Caki2 (cell line): ENCODE results near the gene MAL. TPM values are rescaled to one million over a fixed set of nuclear protein-coding genes. Genes with fewer than 3 reads are reported as not detected.

Experiments
- DNase-seq: peaks from one replicate; pipeline ENCODE4 v3.0.0-alpha.2; 2015; ENCODE audit warnings: low read depth
- in situ Hi-C: cut with HindIII; loops from 2 replicates; pipeline ENCODE4 v1.10.0; 2016; ENCODE audit warnings: low sequenced_read_pairs, low pct_unique_long_range_greater_than_20kb, mixed read lengths
- total RNA-seq: library from RNA; depleted of rRNA; stranded (reverse); fragments of >200 nt; shearing (Covaris generic); gene quantifications from 2 replicates; pipeline ENCODE4 v1.2.3, GENCODE V29; 2014; ENCODE audit warnings: low replicate concordance; rRNA removed

The MAL gene
- 1.4 TPM in 1 of 2 replicates, not detected in the other for total RNA-seq

DNA sequence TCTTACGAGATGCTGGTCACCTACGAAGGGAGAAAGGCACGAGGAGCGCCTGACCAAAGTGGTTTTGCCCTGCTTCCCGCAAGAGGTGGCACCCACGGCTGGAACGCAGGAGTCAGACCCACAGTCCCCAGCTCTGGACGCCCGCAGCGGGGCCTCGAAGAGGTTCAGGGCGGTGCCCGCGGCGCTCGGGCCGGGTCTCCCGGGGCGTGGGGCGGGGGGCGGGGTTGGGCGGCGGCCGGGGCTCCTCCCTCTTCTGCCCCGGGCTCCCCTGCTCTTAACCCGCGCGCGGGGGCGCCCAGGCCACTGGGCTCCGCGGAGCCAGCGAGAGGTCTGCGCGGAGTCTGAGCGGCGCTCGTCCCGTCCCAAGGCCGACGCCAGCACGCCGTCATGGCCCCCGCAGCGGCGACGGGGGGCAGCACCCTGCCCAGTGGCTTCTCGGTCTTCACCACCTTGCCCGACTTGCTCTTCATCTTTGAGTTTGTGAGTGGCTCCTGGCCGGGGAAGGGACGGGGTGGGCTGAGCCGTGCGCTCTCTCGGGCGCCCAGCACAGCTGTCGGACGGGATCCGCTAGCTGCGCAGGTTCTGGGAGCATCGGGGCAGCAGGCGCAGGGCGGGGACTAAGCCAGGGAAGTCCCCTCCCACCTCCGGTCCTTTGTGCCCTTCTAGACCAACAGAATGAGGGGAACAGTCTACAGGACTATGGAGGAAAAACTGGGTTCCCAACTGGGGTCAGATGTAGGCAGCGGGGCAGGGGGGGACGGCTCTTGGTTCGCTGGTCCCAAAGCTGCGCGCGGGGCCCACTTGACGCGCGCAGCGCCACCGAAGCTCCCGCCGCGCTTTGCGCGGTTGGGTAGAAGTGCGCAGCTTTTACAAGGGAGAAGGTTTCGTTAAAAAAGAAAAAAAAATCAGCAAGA lies at the start of gene MAL:
Gene MAL (plus strand): TSS at position 303 of the 914 bp plus-strand sequence. CDS start 85 bp downstream, at position 388.
- DNase-seq = no peak
- in situ Hi-C loops = no loop called here

DNA sequence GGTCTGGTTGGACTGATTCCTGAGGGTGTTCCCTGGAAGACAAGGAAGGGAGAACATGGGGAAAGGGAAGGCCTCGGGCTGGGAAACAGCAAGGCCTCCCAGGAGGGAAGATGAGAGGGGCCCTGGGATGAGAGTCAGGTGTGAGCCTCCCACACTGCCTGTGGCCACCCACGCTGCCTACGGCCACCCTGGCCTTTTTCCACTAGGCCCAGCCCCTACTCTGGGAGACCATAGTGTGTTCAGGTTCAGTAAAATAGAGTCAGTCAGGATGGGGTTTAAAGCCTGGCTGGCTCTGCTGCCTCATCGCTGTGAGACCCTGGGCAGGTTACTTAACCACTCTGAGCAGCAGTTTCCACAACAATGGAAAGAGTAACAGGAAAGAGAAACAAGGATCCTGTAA lies 47.7 kb upstream of the MAL start:
- DNase-seq = no peak
- in situ Hi-C loops = no loop called here

DNA sequence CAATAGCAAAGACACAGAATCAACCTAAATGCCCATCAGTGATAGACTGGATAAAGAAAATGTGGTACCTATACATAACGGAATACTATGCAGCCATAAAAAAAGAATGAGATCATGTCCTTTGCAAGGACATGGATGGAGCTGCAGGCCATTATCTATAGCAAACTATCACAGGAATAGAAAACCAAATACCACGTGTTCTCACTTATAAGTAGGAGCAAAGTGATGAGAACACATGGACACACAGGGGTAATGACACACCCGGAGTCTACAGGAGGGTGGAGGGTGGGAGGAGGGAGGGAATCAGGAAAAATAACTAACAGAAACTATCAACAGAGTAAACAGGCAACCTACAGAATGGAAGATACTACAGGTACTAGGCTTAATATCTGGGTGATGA lies 46.6 kb upstream of the MAL start:
- DNase-seq = no peak
- in situ Hi-C loops = no loop called here

DNA sequence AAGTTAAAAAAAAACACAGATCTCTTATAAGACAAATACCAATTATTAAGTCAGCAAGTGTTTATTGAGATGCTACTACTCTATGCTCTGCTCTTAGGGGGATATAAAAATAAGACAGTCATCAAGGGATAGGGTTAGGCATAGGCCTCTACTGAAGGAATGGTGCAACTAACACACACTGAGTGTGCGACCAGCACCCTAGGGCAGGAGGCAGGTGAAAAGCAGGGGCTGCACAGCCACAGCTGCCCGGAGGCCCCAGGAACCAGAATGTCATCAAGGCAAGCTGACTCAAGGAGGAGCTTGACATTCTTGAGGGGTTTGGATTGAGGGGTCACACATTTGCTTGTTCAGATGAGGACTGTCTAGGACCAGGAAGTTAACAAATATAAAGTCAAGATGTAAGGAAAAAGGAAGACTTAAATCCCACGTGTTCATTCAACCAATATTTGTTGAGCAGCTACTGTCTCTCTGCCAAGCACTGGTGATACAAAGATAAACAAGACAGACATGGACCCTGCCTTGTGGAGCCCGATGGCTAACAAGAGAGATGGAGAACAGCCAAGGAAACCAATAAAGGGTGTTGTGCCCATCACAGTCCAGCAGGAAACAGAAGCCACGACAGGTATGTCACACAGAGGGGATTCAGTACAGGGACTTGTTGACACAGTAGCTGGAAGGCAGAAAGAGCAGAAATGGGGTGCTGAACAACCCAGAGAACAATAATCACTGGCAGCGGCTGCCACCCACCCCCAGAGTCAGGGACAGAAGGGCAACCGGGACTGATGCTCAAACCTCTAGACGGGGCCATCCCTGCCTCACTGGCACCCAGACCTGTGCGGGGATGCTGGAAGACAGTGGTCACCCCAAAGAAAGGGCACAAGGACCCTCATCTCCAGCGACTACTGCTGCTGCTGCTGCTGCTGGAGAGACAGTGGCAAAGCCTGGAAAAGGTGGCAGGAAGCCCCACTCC lies 45.8 kb upstream of the MAL start:
- in situ Hi-C loops = no loop called here
- no peak for DNase-seq

DNA sequence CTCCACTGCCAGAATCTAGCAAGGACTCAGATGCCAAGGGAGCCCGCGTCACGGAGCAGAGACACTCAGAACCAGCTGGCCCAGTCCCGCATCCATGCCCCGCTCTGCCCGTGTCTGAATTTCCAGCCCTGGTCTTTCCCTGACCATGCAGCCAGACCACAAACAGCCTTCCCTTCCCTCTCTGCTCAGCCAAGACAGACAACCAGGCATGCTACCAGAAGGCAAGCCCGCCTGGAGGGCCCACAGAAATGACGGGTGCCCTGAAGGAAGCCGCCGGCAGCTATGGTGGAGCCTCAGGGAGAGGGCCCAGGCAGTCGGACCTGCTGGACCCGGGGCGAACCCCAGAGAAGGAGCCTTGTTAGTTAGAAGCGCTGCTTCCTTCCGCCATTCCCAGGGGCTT lies 45.1 kb upstream of the MAL start:
- no peak for DNase-seq
- in situ Hi-C loops = no loop called here

DNA sequence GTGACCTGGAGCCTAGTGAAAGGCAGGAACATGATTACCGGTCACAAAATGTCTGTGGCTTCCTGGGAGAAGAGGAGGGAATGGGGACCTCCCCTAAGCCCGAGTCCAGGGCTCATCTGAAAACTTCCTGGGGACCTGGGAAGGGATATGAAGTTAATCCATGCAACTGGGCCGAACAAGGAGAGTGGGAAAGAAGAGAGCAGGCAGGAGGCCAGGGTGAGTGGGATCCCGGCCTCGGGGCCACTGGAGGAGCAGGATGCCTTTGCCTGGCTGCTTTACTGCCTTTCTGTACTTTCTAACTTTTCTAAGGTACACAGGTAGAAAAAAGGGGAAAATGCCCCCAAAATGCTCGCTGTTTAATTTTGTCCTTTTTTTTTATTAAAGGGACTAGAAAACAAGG lies 43.4 kb upstream of the MAL start:
- DNase-seq = no peak
- in situ Hi-C loops = no loop called here

DNA sequence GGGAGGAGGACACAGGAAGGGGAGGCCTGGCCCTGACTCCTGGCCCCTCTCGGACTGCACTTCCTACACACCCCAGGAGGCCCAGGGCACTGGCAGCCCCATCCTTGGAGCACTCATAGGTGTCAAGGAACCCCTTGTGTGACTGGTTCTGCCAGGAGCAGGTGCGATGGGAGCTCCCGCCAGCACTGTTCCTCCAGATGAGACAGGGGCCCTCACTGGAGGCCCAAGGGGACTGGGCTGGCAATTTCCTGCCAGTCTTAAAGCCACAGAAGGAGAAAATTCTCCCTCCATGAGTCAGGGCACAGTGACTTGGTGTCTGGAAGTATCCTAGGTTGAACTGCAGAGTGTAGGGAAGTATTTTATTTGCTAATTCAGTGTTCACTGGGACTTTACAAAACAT lies 42.8 kb upstream of the MAL start:
- no peak for DNase-seq
- in situ Hi-C loops = no loop called here

DNA sequence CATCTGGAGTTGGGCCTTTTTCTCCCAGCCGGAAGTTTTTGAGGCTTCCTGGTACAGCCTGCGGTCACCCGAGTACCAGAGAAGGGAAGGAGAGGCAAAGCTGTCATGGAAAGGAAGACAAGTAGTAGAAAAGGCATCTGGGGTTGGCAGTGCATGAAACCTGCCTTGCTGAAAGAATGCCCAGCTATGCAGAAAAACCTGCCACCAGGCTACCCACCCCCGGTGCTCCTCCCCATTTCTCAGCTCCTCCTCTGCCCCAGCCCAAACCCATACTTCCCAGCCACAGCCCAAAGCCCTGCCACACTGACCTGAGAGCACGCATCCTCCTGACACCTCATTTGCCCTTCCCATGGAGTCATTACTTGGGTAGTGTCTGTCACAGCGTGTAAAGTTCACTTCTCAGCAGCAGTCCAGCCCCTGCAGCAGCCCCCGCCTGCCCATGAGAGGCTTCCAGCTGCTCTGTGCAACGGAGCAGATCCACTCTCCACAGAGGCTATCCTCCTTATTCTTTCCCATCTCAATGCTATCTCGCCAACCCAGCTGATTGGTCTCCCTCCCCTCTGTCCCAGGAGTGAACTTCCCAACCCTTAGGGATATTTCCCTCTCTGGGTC lies 40.4 kb upstream of the MAL start:
- DNase-seq = peak; percentile 13
- in situ Hi-C loops = no loop called here

DNA sequence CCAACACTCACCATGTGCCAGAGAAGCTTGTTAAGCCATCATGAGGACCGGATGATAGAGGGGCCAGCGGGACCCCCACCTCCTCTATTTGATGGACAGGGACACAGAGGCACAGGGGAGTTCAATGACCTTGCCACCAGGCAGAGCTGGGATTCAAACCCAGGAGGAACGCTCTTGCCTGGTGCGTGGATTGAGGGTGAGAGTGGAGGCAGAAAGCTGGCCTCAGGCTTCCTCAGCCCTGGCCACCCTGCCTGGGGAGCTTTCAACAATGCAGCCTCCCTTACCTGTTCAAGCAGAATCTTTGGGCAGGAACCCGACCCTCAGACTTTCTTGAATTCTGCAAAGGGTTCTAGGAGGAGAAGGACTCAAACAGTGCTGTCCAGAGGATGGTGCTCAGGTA lies 39.9 kb upstream of the MAL start:
- no peak for DNase-seq
- in situ Hi-C loops = no loop called here

DNA sequence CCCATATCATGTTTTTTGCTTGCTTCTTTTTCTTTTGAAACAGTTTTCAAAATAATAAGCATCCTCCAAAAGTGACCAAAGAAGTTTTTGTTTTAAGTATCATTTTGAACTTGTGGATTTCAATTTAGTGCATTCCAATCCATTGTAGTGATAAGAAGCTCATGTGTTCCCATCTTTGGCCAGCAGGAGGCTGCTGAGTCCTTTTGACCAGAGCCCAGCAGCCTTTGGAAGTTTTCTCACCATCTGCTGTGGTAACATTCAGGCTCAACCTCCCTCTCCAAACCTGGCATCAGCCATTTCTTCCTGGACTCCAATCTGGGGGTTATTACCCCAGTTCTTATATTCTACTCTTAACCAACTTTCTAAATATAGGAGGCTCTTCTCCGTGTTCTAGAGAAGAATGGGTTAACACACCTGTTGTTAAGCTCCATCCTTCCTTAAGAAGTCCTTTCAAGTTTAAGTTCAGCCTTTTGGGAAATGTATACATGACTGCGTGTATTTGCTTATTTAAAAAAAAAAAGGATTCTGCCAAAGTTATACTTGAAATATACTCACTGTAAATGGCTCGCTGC lies 39.0 kb upstream of the MAL start:
- in situ Hi-C loops = no loop called here
- DNase-seq = peak; percentile 41

DNA sequence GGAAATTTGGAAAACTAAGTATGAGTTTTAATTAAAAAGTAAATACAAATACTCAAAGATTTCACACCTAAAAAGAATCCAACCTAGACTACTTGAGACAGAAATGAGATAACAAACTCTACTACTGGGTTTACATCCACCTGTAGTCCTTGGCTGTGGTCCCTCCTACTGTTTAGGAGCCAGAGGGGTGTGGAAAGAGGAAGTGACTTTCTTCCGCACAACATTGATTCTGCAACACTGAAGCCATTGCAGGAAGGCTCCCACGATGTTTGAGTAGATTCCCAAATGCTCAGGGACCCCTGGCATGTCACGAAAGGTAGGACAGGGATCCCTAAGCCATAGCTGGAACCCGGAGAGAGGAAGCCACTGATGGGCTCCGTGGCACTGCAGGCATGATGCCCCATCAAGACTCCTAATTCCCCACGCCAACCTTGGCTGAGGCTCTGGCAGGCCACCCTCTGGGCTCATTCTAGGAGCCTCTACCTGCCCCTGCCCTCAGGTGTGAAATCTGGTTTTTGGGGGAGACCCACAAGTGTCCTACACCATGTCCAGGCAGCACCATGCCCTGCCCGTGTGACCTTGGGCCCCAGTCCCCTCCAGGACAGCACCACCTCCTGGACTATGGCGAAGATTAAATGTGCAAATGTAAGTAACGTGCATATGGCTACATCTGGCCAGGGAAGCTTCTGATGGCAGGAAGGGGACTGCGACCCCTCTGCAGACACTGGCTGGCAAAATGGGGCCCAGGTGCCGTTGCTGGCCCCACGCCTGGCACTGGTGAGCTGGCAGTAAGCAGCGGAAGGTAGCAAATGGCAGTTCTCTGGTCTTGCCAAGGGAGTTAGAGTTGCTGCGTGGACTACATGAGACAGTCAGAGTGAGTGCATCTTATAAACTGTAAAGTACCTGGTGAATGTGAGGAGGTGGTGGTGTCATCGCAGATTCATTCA lies 38.2 kb upstream of the MAL start:
- DNase-seq = no peak
- in situ Hi-C loops = no loop called here

DNA sequence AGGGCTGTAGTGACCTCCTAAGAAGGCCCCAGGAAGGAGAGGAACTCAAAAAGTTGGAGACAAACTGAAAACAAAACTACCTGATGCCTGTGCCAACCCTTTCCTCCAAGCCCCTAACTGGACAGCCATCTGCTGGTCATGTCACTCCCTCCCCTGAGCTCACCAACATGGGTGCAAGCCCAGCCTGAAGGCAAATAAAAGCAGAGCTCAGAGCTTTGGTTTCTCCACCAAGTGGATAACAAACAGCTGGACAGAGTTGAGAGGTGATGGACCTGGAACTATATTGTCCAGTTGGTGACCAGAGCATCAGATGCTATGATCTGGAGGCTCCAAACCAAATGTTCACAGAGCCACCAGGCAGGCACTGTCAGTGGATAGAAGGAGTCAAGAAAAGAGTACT lies 34.6 kb upstream of the MAL start:
- no peak for DNase-seq
- in situ Hi-C loops = no loop called here

DNA sequence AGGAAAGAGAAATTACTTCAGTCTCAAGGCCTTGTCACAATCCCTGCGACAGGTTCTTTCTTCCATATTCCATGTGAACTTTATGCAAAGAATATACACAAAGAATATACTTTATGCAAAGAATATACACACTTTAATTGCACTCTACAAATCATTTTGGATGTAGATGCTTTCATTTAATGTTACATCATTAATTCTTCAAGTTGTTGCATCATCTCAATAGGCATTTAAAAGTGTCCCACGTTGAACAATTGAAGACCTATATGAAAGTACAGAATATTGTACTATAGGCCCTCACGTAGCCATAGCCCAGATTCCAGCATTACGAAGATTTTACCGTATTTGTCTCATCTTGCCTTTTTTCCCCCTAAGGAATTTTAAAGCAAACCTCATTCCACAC lies 33.1 kb upstream of the MAL start:
- no peak for DNase-seq
- in situ Hi-C loops = no loop called here

DNA sequence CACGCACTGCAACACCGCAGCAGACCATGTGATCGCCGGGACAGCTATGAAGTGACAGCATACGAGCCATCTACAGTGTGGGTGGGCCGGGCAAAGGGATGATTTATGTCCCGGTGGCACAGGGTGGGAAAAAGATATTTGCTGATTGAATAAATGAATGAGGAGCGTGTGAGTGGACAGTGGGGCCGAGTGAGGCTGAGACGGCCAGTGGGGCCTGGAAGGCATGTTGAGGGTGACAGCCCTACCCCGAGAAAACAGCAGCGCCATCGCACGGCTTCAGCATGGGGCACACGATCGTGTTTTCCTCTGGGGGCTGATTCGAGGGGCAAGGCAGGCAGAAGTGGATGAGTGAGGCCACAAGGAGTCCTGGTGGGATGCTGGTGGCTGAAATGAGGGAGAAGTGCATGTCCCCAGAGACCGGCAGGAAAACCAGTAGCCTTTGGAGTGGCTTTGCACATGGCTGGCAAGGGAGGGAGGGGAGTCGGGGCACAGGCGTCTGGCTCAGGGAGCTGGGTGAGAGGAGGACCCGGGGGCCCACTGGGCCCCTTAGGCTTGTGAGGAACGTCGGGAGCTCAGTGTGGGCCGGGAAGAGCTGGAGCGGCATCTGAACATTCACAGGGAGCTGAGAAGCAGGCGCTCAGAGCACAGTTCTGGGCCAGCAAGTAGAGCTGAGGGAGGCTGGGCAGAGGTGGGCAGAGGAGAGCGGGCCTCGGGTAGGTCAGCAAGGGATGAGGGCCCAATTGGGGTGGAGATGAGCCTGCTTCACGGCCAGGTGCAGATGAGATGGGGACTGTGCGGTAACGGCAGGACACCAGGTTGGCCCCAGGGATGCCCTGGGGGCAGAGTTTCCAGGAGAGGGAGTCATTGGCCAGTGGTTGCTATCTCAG lies 32.1 kb upstream of the MAL start:
- in situ Hi-C loops = no loop called here
- DNase-seq = no peak

DNA sequence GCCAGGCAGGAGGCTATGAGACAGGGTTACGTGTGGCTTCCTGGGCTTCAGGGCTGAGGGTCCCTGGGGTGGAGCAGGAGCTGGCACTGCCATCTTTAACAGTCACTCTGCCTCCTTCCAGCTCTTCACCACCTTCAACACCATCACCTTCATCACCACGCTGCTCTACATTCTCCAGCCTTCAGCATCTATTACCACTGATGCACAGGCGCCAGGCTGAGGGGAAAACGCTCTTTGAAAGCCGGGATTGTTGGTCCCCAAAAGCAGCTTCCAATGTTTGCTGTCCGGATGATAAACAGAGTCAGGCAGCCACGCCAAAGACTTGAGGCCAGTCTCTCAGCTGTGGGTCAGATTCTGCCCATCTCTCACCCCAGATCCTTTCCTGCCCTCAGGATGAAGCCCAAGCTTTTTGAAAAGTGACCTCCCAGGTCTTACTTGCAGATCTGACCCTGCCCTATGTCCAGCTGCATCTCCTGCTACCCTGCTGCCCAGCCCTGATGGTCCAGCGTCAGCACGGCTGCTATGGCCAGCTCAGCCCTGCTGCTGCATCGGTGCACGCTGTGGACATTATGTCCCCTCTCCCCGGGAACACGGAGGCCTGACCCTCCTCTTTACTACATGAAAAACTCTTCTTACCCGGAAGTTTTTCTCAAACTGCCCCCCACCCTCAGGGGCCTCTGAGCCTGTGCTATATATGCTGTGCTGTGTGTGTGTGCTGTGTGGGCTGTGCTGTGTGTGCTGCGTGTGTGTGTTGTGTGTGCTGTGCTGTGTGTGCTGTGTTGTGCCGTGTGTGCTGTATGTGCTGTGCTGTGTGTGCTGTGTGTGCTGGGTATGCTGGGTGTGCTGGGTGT lies 31.2 kb upstream of the MAL start:
- no peak for DNase-seq
- in situ Hi-C loops = no loop called here
